ENCODE data around the gene AMFR.
A peak's percentile ranks its signal among the peaks of the same experiment; 100 is the strongest.
"Not testable (repeated sequence)": the region's sequence is repeated elsewhere in the genome, so short reads cannot be mapped to it uniquely, and the experiment has no call there.

Gene AMFR

GRCh38 chr16:56411123-56411522 is 14.2 kb downstream of the AMFR start:
- FAIRE-seq: no peak
- DNase-seq (ENCODE audit: insufficient read length): no peak
- TF ChIP-seq TAF1 (IDR thresholded peaks at IDR 0.05; ENCODE audit: borderline replicate concordance, low read depth, low read length) (no peak), POLR2A (IDR thresholded peaks at IDR 0.05; ENCODE audit: low read depth, low read length) (no peak), POLR2AphosphoS5 (IDR thresholded peaks at IDR 0.05; ENCODE audit: low read depth, low read length) (no peak)

GRCh38 chr16:56409195-56409594 is 16.1 kb downstream of the AMFR start:
- TF ChIP-seq TAF1 (IDR thresholded peaks at IDR 0.05; ENCODE audit: borderline replicate concordance, low read depth, low read length): no peak
- TF ChIP-seq POLR2A (IDR thresholded peaks at IDR 0.05; ENCODE audit: low read depth, low read length): no peak
- no peak for TF ChIP-seq POLR2AphosphoS5 (IDR thresholded peaks at IDR 0.05; ENCODE audit: low read depth, low read length)
- FAIRE-seq (no peak), DNase-seq (ENCODE audit: insufficient read length) (no peak)

GRCh38 chr16:56408379-56409098 is 16.8 kb downstream of the AMFR start:
- TF ChIP-seq POLR2A (IDR thresholded peaks at IDR 0.05; ENCODE audit: low read depth, low read length): no peak
- no peak for TF ChIP-seq TAF1 (IDR thresholded peaks at IDR 0.05; ENCODE audit: borderline replicate concordance, low read depth, low read length)
- TF ChIP-seq POLR2AphosphoS5 (IDR thresholded peaks at IDR 0.05; ENCODE audit: low read depth, low read length): no peak
- no peak for FAIRE-seq
- no peak for DNase-seq (ENCODE audit: insufficient read length)

- no peak for DNase-seq (ENCODE audit: insufficient read length)
- no peak for FAIRE-seq
- TF ChIP-seq POLR2AphosphoS5 (IDR thresholded peaks at IDR 0.05; ENCODE audit: low read depth, low read length) (no peak), POLR2A (IDR thresholded peaks at IDR 0.05; ENCODE audit: low read depth, low read length) (no peak), TAF1 (IDR thresholded peaks at IDR 0.05; ENCODE audit: borderline replicate concordance, low read depth, low read length) (no peak)
Measured at GRCh38 chr16:56405977-56406672, 19.2 kb downstream of the AMFR start.

GRCh38 chr16:56401482-56401881 is 23.9 kb downstream of the AMFR start:
- no peak for DNase-seq (ENCODE audit: insufficient read length)
- no peak for FAIRE-seq

GRCh38 chr16:56400458-56400857 is 24.9 kb downstream of the AMFR start:
- FAIRE-seq (no peak), DNase-seq (ENCODE audit: insufficient read length) (no peak)
- TF ChIP-seq TAF1 (IDR thresholded peaks at IDR 0.05; ENCODE audit: borderline replicate concordance, low read depth, low read length): no peak
- no peak for TF ChIP-seq POLR2AphosphoS5 (IDR thresholded peaks at IDR 0.05; ENCODE audit: low read depth, low read length)
- TF ChIP-seq POLR2A (IDR thresholded peaks at IDR 0.05; ENCODE audit: low read depth, low read length): no peak

More at GRCh38 chr16:56401482-56401881, 23.9 kb downstream of the AMFR start:
- TF ChIP-seq TAF1 (IDR thresholded peaks at IDR 0.05; ENCODE audit: borderline replicate concordance, low read depth, low read length) (no peak), POLR2A (IDR thresholded peaks at IDR 0.05; ENCODE audit: low read depth, low read length) (no peak), POLR2AphosphoS5 (IDR thresholded peaks at IDR 0.05; ENCODE audit: low read depth, low read length) (no peak)

GRCh38 chr16:56399486-56399885 is 25.9 kb downstream of the AMFR start:
- no peak for TF ChIP-seq POLR2AphosphoS5 (IDR thresholded peaks at IDR 0.05; ENCODE audit: low read depth, low read length)
- TF ChIP-seq TAF1 (IDR thresholded peaks at IDR 0.05; ENCODE audit: borderline replicate concordance, low read depth, low read length): no peak
- TF ChIP-seq POLR2A (IDR thresholded peaks at IDR 0.05; ENCODE audit: low read depth, low read length): no peak

GRCh38 chr16:56399047-56399446 is 26.3 kb downstream of the AMFR start:
- FAIRE-seq (no peak), DNase-seq (ENCODE audit: insufficient read length) (no peak)
- TF ChIP-seq TAF1 (IDR thresholded peaks at IDR 0.05; ENCODE audit: borderline replicate concordance, low read depth, low read length): no peak
- no peak for TF ChIP-seq POLR2A (IDR thresholded peaks at IDR 0.05; ENCODE audit: low read depth, low read length)
- no peak for TF ChIP-seq POLR2AphosphoS5 (IDR thresholded peaks at IDR 0.05; ENCODE audit: low read depth, low read length)

More at GRCh38 chr16:56399486-56399885, 25.9 kb downstream of the AMFR start:
- no peak for FAIRE-seq
- DNase-seq (ENCODE audit: insufficient read length): no peak

- not testable (repeated sequence) for DNase-seq (ENCODE audit: insufficient read length)
Measured at GRCh38 chr16:56396724-56397123, 28.6 kb downstream of the AMFR start.

GRCh38 chr16:56389554-56389953 is 35.8 kb downstream of the AMFR start:
- FAIRE-seq: peak; percentile 5
- no peak for TF ChIP-seq POLR2A (IDR thresholded peaks at IDR 0.05; ENCODE audit: low read depth, low read length)
- DNase-seq (ENCODE audit: insufficient read length): no peak

More at GRCh38 chr16:56396724-56397123, 28.6 kb downstream of the AMFR start:
- not testable (repeated sequence) for FAIRE-seq

GRCh38 chr16:56388209-56388608 is 37.1 kb downstream of the AMFR start:
- FAIRE-seq: no peak
- no peak for DNase-seq (ENCODE audit: insufficient read length)
- TF ChIP-seq TAF1 (IDR thresholded peaks at IDR 0.05; ENCODE audit: borderline replicate concordance, low read depth, low read length) (no peak), POLR2AphosphoS5 (IDR thresholded peaks at IDR 0.05; ENCODE audit: low read depth, low read length) (no peak), POLR2A (IDR thresholded peaks at IDR 0.05; ENCODE audit: low read depth, low read length) (no peak)

GRCh38 chr16:56387396-56387795 is 37.9 kb downstream of the AMFR start:
- no peak for TF ChIP-seq POLR2A (IDR thresholded peaks at IDR 0.05; ENCODE audit: low read depth, low read length)
- no peak for TF ChIP-seq POLR2AphosphoS5 (IDR thresholded peaks at IDR 0.05; ENCODE audit: low read depth, low read length)
- no peak for TF ChIP-seq TAF1 (IDR thresholded peaks at IDR 0.05; ENCODE audit: borderline replicate concordance, low read depth, low read length)
- FAIRE-seq (no peak), DNase-seq (ENCODE audit: insufficient read length) (no peak)

Measured in GM12892 (cell line).